H1 (cell line): ENCODE results near the gene HMGCL. TPM values are rescaled to one million over a fixed set of nuclear protein-coding genes. Genes with fewer than 3 reads are reported as not detected.

Source experiments
- CHD7 ChIP-seq: fragments of 300-600 bp; sonication (generic); IDR thresholded peaks from 2 replicates; pipeline ENCODE4 v1.7.1; 2012; ENCODE audit warnings: low read length, moderate library complexity, mild to moderate bottlenecking, inconsistent platforms; ENCODE audit not compliant: insufficient replicate concordance
- polyA plus RNA-seq, 7 experiments: library from polyadenylated mRNA; depleted of rRNA in 3 of 7; stranded (reverse) in 5 of 7; unstranded in 2 of 7; fragments of >200 nt in 5 of 7; fragments of 200-250 nt in 2 of 7; gene quantifications; 1 replicate in 5 of 7; 2 replicates in 1 of 7; 4 replicates in 1 of 7; pipeline versions ENCODE4 v1.2.1 to v1.2.3, GENCODE V29; 2011 to 2013; ENCODE audit warnings: missing spikeins in 2 of 7, mixed read lengths in 2 of 7
- total RNA-seq: library from RNA; stranded (reverse); fragmentation: NEBNext Ultra II Directional; extraction: Animal tissue kit (Norgen Biotek cat#: 25700); gene quantifications from 2 replicates; pipeline ENCODE4 v1.2.1, GENCODE V29; 2021

Gene HMGCL
- total and polyA plus RNA-seq, 2 of the 8 experiments (the other 6 are each of a cell fraction or from before 2014, with no cell fraction given), result 13.7 to 19.5 TPM

GRCh38 chr1:23864801-23865542 is 39.7 kb upstream of the HMGCL start (continued):
- TF ChIP-seq CHD7, result no peak
